DND-41 (cell line): Measurements from ENCODE around the gene UNC13D.

ENCODE experiments used
- ATAC-seq: fragments of 200-7000 bp; cut with Tn5 transposase; 3 replicates; pipeline ENCODE4 v1.9.1; 2021; ENCODE audit warnings: low read depth; ENCODE audit not compliant: insufficient read depth
- DNase-seq: peaks from one replicate; pipeline ENCODE4 v3.0.0-alpha.2; 2020
- H2AFZ ChIP-seq: 2 replicates; pipeline ENCODE4 v1.6.0; 2012; ENCODE audit warnings: low read depth, low read length
- H3K27ac ChIP-seq: 2 replicates; pipeline ENCODE4 v1.5.1; 2012; ENCODE audit warnings: low read length, inconsistent platforms
- H3K27me3 ChIP-seq: fragments of 200-600 bp; sonication (generic); 2 replicates; pipeline ENCODE4 v1.6.0; 2012; ENCODE audit warnings: low read length, mild to moderate bottlenecking, inconsistent platforms; ENCODE audit not compliant: insufficient read depth, poor library complexity
- H3K36me3 ChIP-seq: 2 replicates; pipeline ENCODE4 v1.5.1; 2012; ENCODE audit warnings: low read length, inconsistent platforms; ENCODE audit not compliant: insufficient read depth
- H3K4me1 ChIP-seq: 2 replicates; pipeline ENCODE4 v1.5.1; 2012; ENCODE audit warnings: mild to moderate bottlenecking, low read length; ENCODE audit not compliant: insufficient read depth
- H3K4me2 ChIP-seq: 2 replicates; pipeline ENCODE4 v1.6.0; 2012; ENCODE audit warnings: mild to moderate bottlenecking, moderate library complexity, low read length, inconsistent platforms; ENCODE audit not compliant: insufficient read depth
- H3K4me3 ChIP-seq, 2 experiments: fragments of 200-600 bp in 1 of 2; shearing (Covaris generic) in 1 of 2; 2 replicates each; pipeline ENCODE4 v1.5.1; 2012 to 2016; ENCODE audit warnings: inconsistent platforms in 2 of 2, low read length in 2 of 2, mild to moderate bottlenecking in 2 of 2, low read depth in 1 of 2, moderate library complexity in 1 of 2
- H3K79me2 ChIP-seq: 2 replicates; pipeline ENCODE4 v1.6.0; 2012; ENCODE audit warnings: low read length, inconsistent platforms; ENCODE audit not compliant: insufficient read depth
- H3K9ac ChIP-seq: 2 replicates; pipeline ENCODE4 v1.6.0; 2012; ENCODE audit warnings: low read depth, mild to moderate bottlenecking, inconsistent platforms, low read length, moderate library complexity
- H3K9me3 ChIP-seq: 2 replicates; pipeline ENCODE4 v1.5.1; 2012; ENCODE audit warnings: low read length, moderate library complexity, mild to moderate bottlenecking, inconsistent platforms; ENCODE audit not compliant: insufficient read depth, severe bottlenecking
- H4K20me1 ChIP-seq: 2 replicates; pipeline ENCODE4 v1.6.0; 2012; ENCODE audit warnings: low read length; ENCODE audit not compliant: insufficient read depth
- CTCF ChIP-seq: IDR thresholded peaks from 2 replicates; pipeline ENCODE4 v1.5.1; 2012; ENCODE audit warnings: borderline replicate concordance, low read length, moderate library complexity, mild to moderate bottlenecking; ENCODE audit not compliant: poor library complexity, severe bottlenecking; ENCODE audit errors: extremely low read depth
- EZH2 ChIP-seq: IDR thresholded peaks from 3 replicates; pipeline ENCODE4 v1.6.1; 2012; ENCODE audit warnings: borderline replicate concordance, low read depth, mild to moderate bottlenecking, moderate library complexity, low read length, inconsistent platforms; ENCODE audit not compliant: severe bottlenecking

The UNC13D gene

DNA sequence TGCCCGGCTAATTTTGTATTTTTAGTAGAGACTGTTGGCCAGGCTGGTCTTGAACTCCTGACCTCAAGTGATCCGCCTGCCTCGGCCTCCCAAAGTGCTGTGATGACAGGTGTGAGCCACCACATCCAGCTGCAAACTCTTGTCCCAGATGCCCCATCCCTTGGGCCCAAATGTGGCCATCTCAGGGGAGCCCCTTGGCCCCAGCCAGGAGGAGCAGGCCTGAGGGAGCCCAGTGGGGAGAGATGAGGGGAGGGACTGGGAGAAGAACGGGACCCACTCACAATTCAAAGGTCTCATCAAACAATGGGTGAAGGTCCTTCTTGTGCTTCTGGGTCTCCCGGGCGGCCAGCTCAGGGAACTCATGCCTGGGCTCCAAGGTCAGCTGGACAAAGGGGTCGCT lies 14.5 kb downstream of the UNC13D start:
- H3K79me2 ChIP-seq, result no peaks in the 10 kb centered on the region
- H3K4me1 ChIP-seq, result no peaks in the 10 kb centered on the region
- no peak overlapping the region for H3K27ac ChIP-seq
- no peaks in the 10 kb centered on the region for H3K27me3 ChIP-seq
- H4K20me1 ChIP-seq, result peaks cover 6% of the 10 kb centered on the region; the same call in 1 of the 2 replicates
- no peaks in the 10 kb centered on the region for H3K9me3 ChIP-seq
- TF ChIP-seq CTCF (no peak), EZH2 (no peak)
- H3K4me2 ChIP-seq, result no peak overlapping the region
- DNase-seq, result no peak
- no peak overlapping the region for H3K9ac ChIP-seq
- ATAC-seq, result no peak
- H3K36me3 ChIP-seq, result peaks cover 68% of the 10 kb centered on the region
- no peak overlapping the region for H3K4me3 ChIP-seq
- H2AFZ ChIP-seq, result no peak overlapping the region

GRCh38 chr17:75828741-75829140 lies 15.5 kb downstream of the UNC13D start:
- H3K36me3 ChIP-seq, result peaks cover 67% of the 10 kb centered on the region
- no peaks in the 10 kb centered on the region for H3K4me1 ChIP-seq
- H3K27me3 ChIP-seq, result no peaks in the 10 kb centered on the region
- no peak overlapping the region for H3K4me2 ChIP-seq
- no peak overlapping the region for H3K27ac ChIP-seq
- no peaks in the 10 kb centered on the region for H3K79me2 ChIP-seq
- H3K4me3 ChIP-seq, result no peak overlapping the region
- no peaks in the 10 kb centered on the region for H3K9me3 ChIP-seq
- no peak for TF ChIP-seq CTCF
- no peak for TF ChIP-seq EZH2
- no peak for DNase-seq
- no peak for ATAC-seq
- no peak overlapping the region for H2AFZ ChIP-seq
- H3K9ac ChIP-seq, result no peak overlapping the region
- H4K20me1 ChIP-seq, result peaks cover 6% of the 10 kb centered on the region; the same call in 1 of the 2 replicates

GRCh38 chr17:75828076-75828400 lies 16.2 kb downstream of the UNC13D start:
- no peak overlapping the region for H3K4me2 ChIP-seq
- peaks cover 6% of the 10 kb centered on the region; the same call in 1 of the 2 replicates for H4K20me1 ChIP-seq
- H3K36me3 ChIP-seq, result peaks cover 70% of the 10 kb centered on the region
- no peak overlapping the region for H3K9ac ChIP-seq
- no peaks in the 10 kb centered on the region for H3K79me2 ChIP-seq
- DNase-seq, result no peak
- H3K9me3 ChIP-seq, result no peaks in the 10 kb centered on the region
- no peak for TF ChIP-seq EZH2
- TF ChIP-seq CTCF, result no peak
- H2AFZ ChIP-seq, result no peak overlapping the region
- ATAC-seq, result no peak
- H3K27me3 ChIP-seq, result no peaks in the 10 kb centered on the region
- no peaks in the 10 kb centered on the region for H3K4me1 ChIP-seq
- no peak overlapping the region for H3K27ac ChIP-seq
- H3K4me3 ChIP-seq, result no peak overlapping the region
